IMR-90 (cell line): ENCODE results near the gene C11orf54. TPM values are rescaled to one million over a fixed set of nuclear protein-coding genes. Genes with fewer than 3 reads are reported as not detected.

Experiments
- ATAC-seq: fragments of 200-7000 bp; cut with Tn5 transposase; 2 replicates; pipeline ENCODE4 v1.9.1; 2020; ENCODE audit warnings: low read depth, mild to moderate bottlenecking, moderate library complexity
- BruUV-seq: library from RNA; stranded (reverse); fragments of 400-500 nt; replicated peaks from 2 replicates; lab custom pipeline; 2021; lab: Mats Ljungman, UMichigan
- CTCF ChIA-PET: fragments of 300-600 bp; formaldehyde crosslinking; extraction: SDS; loops from one replicate; lab custom pipeline; 2021; ENCODE audit warnings: antibody characterized with exemption; lab: Yijun Ruan, JAX
- POLR2A ChIA-PET: fragments of 300-600 bp; sonication (Branson Sonifier 250); formaldehyde crosslinking; loops from one replicate; lab custom pipeline; 2022; ENCODE audit warnings: antibody characterized with exemption; ENCODE audit not compliant: unreplicated experiment; lab: Charles Lee
- DNase-seq: peaks from one replicate; pipeline ENCODE4 v3.0.0; 2013
- H2AFZ ChIP-seq: replicated peaks from 2 replicates; pipeline ENCODE3; 2013; ENCODE audit warnings: low read length, mild to moderate bottlenecking; ENCODE audit not compliant: poor library complexity
- H2AK5ac ChIP-seq: 2 replicates; pipeline ENCODE4 v1.6.1; 2013; ENCODE audit warnings: low read depth, low read length, inconsistent platforms
- H2AK9ac ChIP-seq: replicated peaks from 2 replicates; pipeline ENCODE3; 2013; ENCODE audit warnings: mild to moderate bottlenecking, low read depth, low read length, moderate library complexity; ENCODE audit not compliant: poor library complexity
- H2BK120ac ChIP-seq: 2 replicates; pipeline ENCODE4 v1.6.1; 2013; ENCODE audit warnings: low read depth, low read length, inconsistent platforms
- H2BK15ac ChIP-seq: 3 replicates; pipeline ENCODE4 v1.6.1; 2013; ENCODE audit warnings: low read depth, low read length, inconsistent platforms
- H2BK20ac ChIP-seq: 2 replicates; pipeline ENCODE4 v1.6.1; 2013; ENCODE audit warnings: low read depth, mild to moderate bottlenecking, inconsistent platforms, low read length, moderate library complexity
- H2BK5ac ChIP-seq: 2 replicates; pipeline ENCODE4 v1.6.1; 2013; ENCODE audit warnings: mild to moderate bottlenecking, low read depth, low read length, inconsistent platforms; ENCODE audit not compliant: poor library complexity, severe bottlenecking
- H3K14ac ChIP-seq: replicated peaks from 2 replicates; pipeline ENCODE4 v1.6.1; 2013; ENCODE audit warnings: low read depth, low read length, inconsistent platforms
- H3K18ac ChIP-seq: 2 replicates; pipeline ENCODE4 v1.6.1; 2013; ENCODE audit warnings: low read depth, low read length, control low read depth
- H3K23ac ChIP-seq: 2 replicates; pipeline ENCODE4 v1.6.1; 2013; ENCODE audit warnings: low read depth, low read length, inconsistent platforms
- H3K27ac ChIP-seq: 2 replicates; pipeline ENCODE4 v1.5.1; 2013; ENCODE audit warnings: mild to moderate bottlenecking, control low read depth, low read length; ENCODE audit not compliant: insufficient read depth
- H3K27me3 ChIP-seq: 2 replicates; pipeline ENCODE4 v1.6.1; 2013; ENCODE audit warnings: low read length; ENCODE audit not compliant: control insufficient read depth, insufficient read depth
- H3K36me3 ChIP-seq: 2 replicates; pipeline ENCODE4 v1.6.1; 2013; ENCODE audit warnings: low read length, mixed read lengths; ENCODE audit not compliant: control insufficient read depth, insufficient read depth
- H3K4ac ChIP-seq: 2 replicates; pipeline ENCODE4 v1.6.1; 2013; ENCODE audit warnings: low read depth, low read length, inconsistent platforms
- H3K4me1 ChIP-seq: 2 replicates; pipeline ENCODE4 v1.6.1; 2013; ENCODE audit warnings: low read length, mixed read lengths; ENCODE audit not compliant: control insufficient read depth, insufficient read depth
- H3K4me2 ChIP-seq: 2 replicates; pipeline ENCODE4 v1.6.1; 2013; ENCODE audit warnings: low read depth, mild to moderate bottlenecking, control low read depth, low read length, moderate library complexity
- H3K4me3 ChIP-seq: 2 replicates; pipeline ENCODE4 v1.5.1; 2013; ENCODE audit warnings: low read depth, mild to moderate bottlenecking, control low read depth, low read length, moderate library complexity; ENCODE audit not compliant: insufficient read depth
- H3K56ac ChIP-seq: 2 replicates; pipeline ENCODE4 v1.6.1; 2013; ENCODE audit warnings: low read length, inconsistent platforms; ENCODE audit not compliant: insufficient read depth; ENCODE audit errors: extremely low read depth
- H3K79me1 ChIP-seq, 2 experiments: 2 replicates each; pipeline ENCODE4 v1.6.1; 2013; ENCODE audit warnings: low read length in 2 of 2, inconsistent platforms in 1 of 2, low read depth in 1 of 2
- H3K9ac ChIP-seq: 2 replicates; pipeline ENCODE4 v1.6.1; 2013; ENCODE audit warnings: low read depth, low read length, control low read depth
- H3K9me1 ChIP-seq: 2 replicates; pipeline ENCODE4 v1.6.1; 2013; ENCODE audit warnings: low read length, inconsistent platforms; ENCODE audit not compliant: insufficient read depth
- H3K9me3 ChIP-seq: 2 replicates; pipeline ENCODE4 v1.6.1; 2013; ENCODE audit warnings: low read length; ENCODE audit not compliant: control insufficient read depth, insufficient read depth
- H4K20me1 ChIP-seq: 2 replicates; pipeline ENCODE4 v1.6.1; 2013; ENCODE audit warnings: low read length, inconsistent platforms; ENCODE audit not compliant: insufficient read depth
- H4K5ac ChIP-seq: 2 replicates; pipeline ENCODE4 v1.6.1; 2013; ENCODE audit warnings: mild to moderate bottlenecking, low read depth, low read length, control low read depth
- H4K8ac ChIP-seq, 2 experiments: 2 replicates each; pipeline ENCODE4 v1.6.1; 2013; ENCODE audit warnings: low read depth in 2 of 2, low read length in 2 of 2, control low read depth in 1 of 2, inconsistent platforms in 1 of 2
- H4K91ac ChIP-seq: 2 replicates; pipeline ENCODE4 v1.6.1; 2013; ENCODE audit warnings: low read depth, low read length, inconsistent platforms; ENCODE audit not compliant: insufficient read depth
- BHLHE40 ChIP-seq: fragments of 150-350 bp; IDR thresholded peaks from 2 replicates; pipeline ENCODE4 v1.6.1; 2016; ENCODE audit warnings: mild to moderate bottlenecking, low read depth, low read length
- CEBPB ChIP-seq: IDR thresholded peaks from 2 replicates; pipeline ENCODE4 v1.6.1; 2012; ENCODE audit warnings: low read depth, low read length, improper control_type of control experiment
- CHD1 ChIP-seq: IDR thresholded peaks from 2 replicates; pipeline ENCODE4 v1.6.1; 2012; ENCODE audit warnings: low read depth, low read length, improper control_type of control experiment
- FOS ChIP-seq: fragments of 150-350 bp; IDR thresholded peaks from 2 replicates; pipeline ENCODE4 v1.6.1; 2016; ENCODE audit warnings: low read depth, low read length
- MAFK ChIP-seq: IDR thresholded peaks from 2 replicates; pipeline ENCODE4 v1.6.1; 2012; ENCODE audit warnings: low read depth, low read length, improper control_type of control experiment
- MAZ ChIP-seq: IDR thresholded peaks from 2 replicates; pipeline ENCODE4 v1.6.1; 2012; ENCODE audit warnings: low read depth, mild to moderate bottlenecking, low read length, improper control_type of control experiment, moderate library complexity, borderline replicate concordance
- MXI1 ChIP-seq: IDR thresholded peaks from 2 replicates; pipeline ENCODE4 v1.6.1; 2012; ENCODE audit warnings: low read depth, mild to moderate bottlenecking, low read length, moderate library complexity, borderline replicate concordance
- NFE2L2 ChIP-seq: fragments of 150-350 bp; IDR thresholded peaks from 2 replicates; pipeline ENCODE4 v1.6.1; 2016; ENCODE audit warnings: low read depth, mild to moderate bottlenecking, low read length
- POLR2A ChIP-seq: IDR thresholded peaks from 2 replicates; pipeline ENCODE4 v1.6.1; 2012; ENCODE audit warnings: mild to moderate bottlenecking, low read depth, low read length
- RAD21 ChIP-seq: IDR thresholded peaks from 2 replicates; pipeline ENCODE4 v1.6.1; 2012; ENCODE audit warnings: low read length, improper control_type of control experiment
- RCOR1 ChIP-seq: IDR thresholded peaks from 2 replicates; pipeline ENCODE4 v1.6.1; 2012; ENCODE audit warnings: mild to moderate bottlenecking, low read length, improper control_type of control experiment; ENCODE audit not compliant: insufficient replicate concordance
- RFX5 ChIP-seq: IDR thresholded peaks from 2 replicates; pipeline ENCODE4 v1.8.0; 2012; ENCODE audit warnings: low read depth, mild to moderate bottlenecking, low read length, moderate library complexity
- SMC3 ChIP-seq: fragments of 150-350 bp; IDR thresholded peaks from 2 replicates; pipeline ENCODE4 v1.6.1; 2016; ENCODE audit warnings: low read depth, mild to moderate bottlenecking, antibody characterized with exemption, low read length, moderate library complexity
- WGBS, 2 experiments: methylation state at CpG; one replicate each; pipeline versions ENCODE4 v1.1.5 to v1.1.7; 2013; ENCODE audit warnings: missing lambda C conversion rate in 2 of 2; ENCODE audit not compliant: insufficient read length in 1 of 2; ENCODE audit errors: extremely low coverage in 2 of 2; 5-methylcytosine and 5-hydroxymethylcytosine counted together
- dilution Hi-C: fragments of 300-500 bp; cut with HindIII; formaldehyde crosslinking; loops from one replicate; pipeline ENCODE4 v1.14.3; 2018; ENCODE audit warnings: low sequenced_read_pairs; ENCODE audit not compliant: unreplicated experiment
- in situ Hi-C: fragments of 300-500 bp; cut with MboI; formaldehyde crosslinking; loops from 3 replicates; pipeline ENCODE4 v1.14.3; 2019; ENCODE audit warnings: low sequenced_read_pairs, inconsistent platforms, mixed read lengths
- intact Hi-C: fragments of 100-400 bp; cut with micrococcal nuclease; formaldehyde crosslinking; loops from 2 replicates; pipeline ENCODE4 v1.10.0; 2022
- polyA plus RNA-seq, 3 experiments: library from polyadenylated mRNA; depleted of rRNA; stranded (reverse); fragments of >200 nt; gene quantifications; 2 replicates each; pipeline ENCODE4 v1.2.3, GENCODE V29; 2012; ENCODE audit warnings: low replicate concordance in 1 of 3
- total RNA-seq: library from RNA; depleted of rRNA; stranded (reverse); fragments of >200 nt; gene quantifications from 2 replicates; pipeline ENCODE4 v1.2.3, GENCODE V29; 2012
- TF ChIP-seq, protein P1 (sequence below): fragments of 150-350 bp; IDR thresholded peaks from 2 replicates; pipeline ENCODE4 v1.6.1; 2017; ENCODE audit warnings: mild to moderate bottlenecking, antibody characterized with exemption, low read length, low read depth
- TF ChIP-seq, protein P2 (sequence below): conservative IDR thresholded peaks from 2 replicates; pipeline ENCODE4 v1.5.1; 2012; ENCODE audit warnings: mild to moderate bottlenecking, low read depth, low read length, improper control_type of control experiment
- TF ChIP-seq, protein P3 (sequence below): fragments of 150-350 bp; IDR thresholded peaks from 2 replicates; pipeline ENCODE4 v1.6.1; 2016; ENCODE audit warnings: low read depth, mild to moderate bottlenecking, low read length, moderate library complexity, borderline replicate concordance

Gene C11orf54
- total and polyA plus RNA-seq, 2 of the 4 experiments (the other 2 are of a cell fraction), result 13.7 to 16.0 TPM

DNA sequence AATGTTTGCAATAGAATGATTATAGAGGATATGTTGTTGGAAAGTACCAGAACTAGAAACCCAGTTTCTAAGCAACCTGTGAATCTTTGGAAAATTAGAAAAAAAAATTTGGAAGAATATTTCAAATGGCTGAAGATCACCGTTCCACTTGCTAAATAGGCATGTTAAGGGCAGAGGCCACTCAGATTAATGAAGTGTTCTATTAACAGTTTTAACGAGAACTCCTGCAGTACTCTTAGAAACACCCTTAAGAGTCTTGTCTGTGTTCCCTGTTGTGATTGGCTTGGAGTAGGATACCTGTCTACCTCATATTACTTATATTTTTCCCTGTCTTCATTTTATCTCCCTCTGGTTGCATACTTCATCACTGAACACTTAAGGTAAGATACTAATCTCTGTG is 4.6 kb downstream of the C11orf54 start:
- H2BK15ac ChIP-seq, result no peak overlapping the region
- no peak overlapping the region for H4K8ac ChIP-seq
- peaks cover 7 to 30% of the 10 kb centered on the region in 2 experiments for H3K79me1 ChIP-seq
- H3K4me3 ChIP-seq, result no peak overlapping the region
- no peak overlapping the region for H4K91ac ChIP-seq
- H3K4ac ChIP-seq, result no peak overlapping the region
- no peak overlapping the region for H3K14ac ChIP-seq
- no peak overlapping the region for H3K23ac ChIP-seq
- H3K36me3 ChIP-seq, result peaks cover 12% of the 10 kb centered on the region; the same call in 1 of the 2 replicates
- H2BK120ac ChIP-seq, result no peak overlapping the region
- H3K4me2 ChIP-seq, result no peak overlapping the region
- ChIA-PET CTCF (interaction anchor here (0.6 kb wide), 1 partner anchor 10 kb away, joined by 5 read pairs; no protein-coding TSS in a partner anchor), POLR2A (no interaction called here)
- no peak overlapping the region for H2BK20ac ChIP-seq
- in situ Hi-C loops, result no loop called here
- no peak overlapping the region for H2AFZ ChIP-seq
- no peaks in the 10 kb centered on the region; the same call in 1 of the 2 replicates for H4K20me1 ChIP-seq
- H2BK5ac ChIP-seq, result no peak overlapping the region
- no TSS peak for BruUV-seq
- H2AK5ac ChIP-seq, result no peak overlapping the region
- H3K27ac ChIP-seq, result no peak overlapping the region
- ATAC-seq, result no peak
- no peak overlapping the region for H3K9ac ChIP-seq
- no peak overlapping the region for H4K5ac ChIP-seq
- H3K9me3 ChIP-seq, result no peaks in the 10 kb centered on the region
- no peaks in the 10 kb centered on the region for H3K27me3 ChIP-seq
- no peaks in the 10 kb centered on the region for H3K4me1 ChIP-seq
- no peak overlapping the region for H2AK9ac ChIP-seq
- TF ChIP-seq RFX5 (no peak), FOS (no peak), MXI1 (no peak), POLR2A (no peak), MAFK (no peak), MAZ (no peak), CEBPB (no peak), RCOR1 (no peak), CHD1 (no peak), SMC3 (no peak), RAD21 (no peak), NFE2L2 (no peak), BHLHE40 (no peak)
- TF ChIP-seq, protein P1, sequence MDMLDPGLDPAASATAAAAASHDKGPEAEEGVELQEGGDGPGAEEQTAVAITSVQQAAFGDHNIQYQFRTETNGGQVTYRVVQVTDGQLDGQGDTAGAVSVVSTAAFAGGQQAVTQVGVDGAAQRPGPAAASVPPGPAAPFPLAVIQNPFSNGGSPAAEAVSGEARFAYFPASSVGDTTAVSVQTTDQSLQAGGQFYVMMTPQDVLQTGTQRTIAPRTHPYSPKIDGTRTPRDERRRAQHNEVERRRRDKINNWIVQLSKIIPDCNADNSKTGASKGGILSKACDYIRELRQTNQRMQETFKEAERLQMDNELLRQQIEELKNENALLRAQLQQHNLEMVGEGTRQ, result no peak
- TF ChIP-seq, protein P2, sequence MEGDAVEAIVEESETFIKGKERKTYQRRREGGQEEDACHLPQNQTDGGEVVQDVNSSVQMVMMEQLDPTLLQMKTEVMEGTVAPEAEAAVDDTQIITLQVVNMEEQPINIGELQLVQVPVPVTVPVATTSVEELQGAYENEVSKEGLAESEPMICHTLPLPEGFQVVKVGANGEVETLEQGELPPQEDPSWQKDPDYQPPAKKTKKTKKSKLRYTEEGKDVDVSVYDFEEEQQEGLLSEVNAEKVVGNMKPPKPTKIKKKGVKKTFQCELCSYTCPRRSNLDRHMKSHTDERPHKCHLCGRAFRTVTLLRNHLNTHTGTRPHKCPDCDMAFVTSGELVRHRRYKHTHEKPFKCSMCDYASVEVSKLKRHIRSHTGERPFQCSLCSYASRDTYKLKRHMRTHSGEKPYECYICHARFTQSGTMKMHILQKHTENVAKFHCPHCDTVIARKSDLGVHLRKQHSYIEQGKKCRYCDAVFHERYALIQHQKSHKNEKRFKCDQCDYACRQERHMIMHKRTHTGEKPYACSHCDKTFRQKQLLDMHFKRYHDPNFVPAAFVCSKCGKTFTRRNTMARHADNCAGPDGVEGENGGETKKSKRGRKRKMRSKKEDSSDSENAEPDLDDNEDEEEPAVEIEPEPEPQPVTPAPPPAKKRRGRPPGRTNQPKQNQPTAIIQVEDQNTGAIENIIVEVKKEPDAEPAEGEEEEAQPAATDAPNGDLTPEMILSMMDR, result no peak
- TF ChIP-seq, protein P3, sequence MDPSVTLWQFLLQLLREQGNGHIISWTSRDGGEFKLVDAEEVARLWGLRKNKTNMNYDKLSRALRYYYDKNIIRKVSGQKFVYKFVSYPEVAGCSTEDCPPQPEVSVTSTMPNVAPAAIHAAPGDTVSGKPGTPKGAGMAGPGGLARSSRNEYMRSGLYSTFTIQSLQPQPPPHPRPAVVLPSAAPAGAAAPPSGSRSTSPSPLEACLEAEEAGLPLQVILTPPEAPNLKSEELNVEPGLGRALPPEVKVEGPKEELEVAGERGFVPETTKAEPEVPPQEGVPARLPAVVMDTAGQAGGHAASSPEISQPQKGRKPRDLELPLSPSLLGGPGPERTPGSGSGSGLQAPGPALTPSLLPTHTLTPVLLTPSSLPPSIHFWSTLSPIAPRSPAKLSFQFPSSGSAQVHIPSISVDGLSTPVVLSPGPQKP, result no peak
- H3K56ac ChIP-seq, result no peak overlapping the region
- dilution Hi-C loops, result no loop called here
- WGBS, 2 experiments, result no CpG with 5 or more reads among the region's 2 CpGs
- intact Hi-C loops, result no loop called here
- no peak for DNase-seq
- H3K18ac ChIP-seq, result no peak overlapping the region
- 0 out of 2 replicates have a peak, but pooled peaks cover 2% of the 10 kb centered on the region for H3K9me1 ChIP-seq
